Stimulated activated CD4-positive, alpha-beta T cell treated with anti-CD3 and anti-CD28 coated beads, Interleukin-15, amount 100 ng/mL, for 48 hours (primary cell): ENCODE results near the gene SMG6.
"Not testable (repeated sequence)": the region's sequence is repeated elsewhere in the genome, so short reads cannot be mapped to it uniquely, and the experiment has no call there.

Experiments
- DNase-seq, 2 donors: peaks; one replicate each; pipeline ENCODE4 v3.0.0-alpha.2; 2020; ENCODE audit warnings: low read depth in 2 of 2

SMG6 gene

DNA sequence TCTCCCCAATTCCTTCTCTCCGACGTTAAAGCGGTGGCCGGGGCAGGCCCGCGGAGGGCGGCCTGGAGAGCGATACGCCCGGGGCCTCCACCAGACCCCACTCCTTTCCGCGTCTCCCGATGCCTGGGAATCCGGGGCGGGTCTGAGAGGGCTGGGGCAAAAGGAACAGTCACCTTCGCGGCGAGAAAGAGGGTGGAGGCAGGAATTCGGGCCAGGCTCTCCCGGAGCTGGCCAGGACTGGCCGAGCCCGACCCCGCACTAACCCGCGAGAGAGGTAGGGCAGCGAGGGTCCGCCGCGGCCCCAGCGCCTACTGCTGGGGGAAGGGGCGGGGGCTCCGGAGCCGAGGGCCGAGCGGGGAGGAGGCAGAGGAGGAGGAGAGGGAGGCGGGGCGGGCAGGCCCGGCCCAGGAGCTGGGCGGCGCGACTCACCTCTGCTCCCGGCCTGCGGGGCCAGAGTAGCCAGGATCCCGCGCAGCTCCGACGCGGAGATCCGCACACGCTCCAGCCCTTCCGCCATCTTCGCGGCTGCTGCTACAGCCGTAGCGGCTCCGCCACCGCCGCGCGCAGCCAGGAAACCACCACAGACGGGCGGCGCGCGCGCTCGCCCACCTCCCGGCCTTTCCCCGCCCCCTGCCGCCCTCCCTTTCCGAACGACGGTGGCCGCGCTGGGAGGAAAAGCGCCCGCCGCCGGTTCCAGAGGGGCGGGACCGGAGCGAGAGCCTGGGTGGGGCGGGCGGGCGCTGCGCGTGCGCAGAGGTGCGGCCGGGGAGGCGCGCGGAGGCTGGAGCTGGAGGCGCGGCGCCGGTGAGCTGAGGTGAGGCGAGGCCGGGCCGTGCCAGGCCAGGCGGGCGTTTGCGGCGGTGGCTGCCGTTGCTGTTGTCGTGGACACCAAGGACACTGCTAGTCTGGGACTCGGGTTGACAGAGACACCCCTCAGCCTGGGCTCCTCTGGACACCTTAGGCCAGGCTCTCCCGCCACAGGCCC is at the start of gene SMG6, which contains the start of gene SRR:
TSS of gene SMG6 (minus strand) at position 582 of the 985 bp plus-strand sequence. CDS start at position 517, 65 bp downstream.
TSS of gene SRR (plus strand) at position 747 of the 985 bp plus-strand sequence. CDS start 11,611 bp downstream, outside the sequence.
- peak; percentile 87 to 94 for DNase-seq

DNA sequence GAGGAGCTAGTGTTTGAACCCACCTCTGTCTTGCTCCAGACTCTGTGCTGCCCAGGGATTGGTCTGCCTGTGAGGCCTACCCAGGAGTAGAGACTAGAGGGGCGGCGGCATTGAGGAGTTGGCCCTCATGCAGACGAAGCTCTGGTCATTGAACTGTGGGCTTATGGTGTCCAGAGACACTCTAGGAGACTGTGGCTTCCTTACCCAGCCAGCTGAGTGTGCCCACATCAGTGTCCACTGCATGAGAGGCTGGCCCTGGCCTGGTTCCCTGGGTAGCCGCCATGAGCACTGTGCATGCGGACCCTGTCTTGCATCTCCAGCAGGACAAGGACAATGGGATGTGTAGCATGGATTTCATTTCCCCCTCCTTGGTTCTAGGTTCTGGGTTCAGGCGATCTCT is 47.7 kb upstream of the SMG6 start:
- DNase-seq, result no peak

DNA sequence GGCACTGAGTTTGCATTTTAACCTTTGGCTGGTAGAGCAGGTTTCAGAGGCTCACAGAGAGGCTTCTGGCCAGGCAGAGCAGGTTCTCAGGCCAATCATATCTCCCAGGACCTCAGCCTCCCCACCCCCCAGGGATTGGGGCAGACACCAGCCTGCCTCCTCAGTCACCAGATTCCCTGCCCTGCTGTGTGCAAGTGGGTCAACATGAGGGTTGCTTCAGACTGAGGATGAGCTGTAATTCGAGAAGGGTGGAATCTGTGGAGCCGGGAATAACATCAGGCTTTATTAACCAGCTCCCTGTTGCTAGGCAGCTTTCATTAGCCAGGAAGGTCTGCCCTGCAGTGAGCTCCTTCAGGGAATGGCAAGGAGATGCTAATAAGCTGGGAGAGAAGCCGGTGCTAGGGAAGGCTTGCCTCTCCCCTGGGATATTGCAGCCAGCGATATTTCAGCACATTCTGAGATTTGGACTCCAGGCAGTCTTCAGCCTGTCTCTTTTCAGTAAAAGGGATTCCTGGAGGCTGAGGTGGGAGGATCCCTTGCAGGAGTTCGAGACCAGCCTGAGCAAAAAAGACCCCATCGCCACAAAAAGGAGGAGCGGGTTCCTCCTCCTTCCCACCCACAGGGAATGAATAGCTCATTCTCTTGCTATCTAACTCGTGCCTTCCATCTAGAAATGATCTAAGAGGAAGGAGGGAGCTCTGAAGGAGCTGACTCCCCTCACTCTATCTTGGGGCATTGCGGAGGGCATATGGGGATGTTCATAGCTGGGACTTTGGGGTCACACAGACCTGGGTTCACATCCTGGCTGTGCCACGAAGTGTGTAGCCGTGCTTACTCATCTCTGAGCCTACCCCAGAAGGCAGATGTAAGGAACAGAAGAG is 44.5 kb upstream of the SMG6 start:
- no peak for DNase-seq

DNA sequence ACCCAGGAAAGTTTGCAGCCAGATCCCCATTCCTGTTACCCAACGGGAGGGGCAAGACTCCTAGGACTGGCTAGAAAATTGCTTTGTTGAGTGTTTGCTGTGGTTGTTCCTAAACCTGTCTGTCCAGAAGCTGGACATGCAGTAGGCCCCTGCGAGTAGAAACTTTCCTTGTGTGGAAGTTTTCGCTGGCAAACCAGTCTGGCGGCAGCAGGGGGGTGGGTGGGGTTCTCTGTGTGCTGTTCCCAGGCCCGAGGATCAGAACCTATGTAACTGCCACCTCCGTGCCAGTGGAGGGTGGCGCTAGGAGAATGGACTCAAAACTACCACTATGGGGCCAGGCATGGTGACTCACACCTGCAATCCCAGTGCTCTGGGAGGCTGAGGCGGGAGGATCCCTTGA is 42.9 kb upstream of the SMG6 start:
- no peak for DNase-seq

DNA sequence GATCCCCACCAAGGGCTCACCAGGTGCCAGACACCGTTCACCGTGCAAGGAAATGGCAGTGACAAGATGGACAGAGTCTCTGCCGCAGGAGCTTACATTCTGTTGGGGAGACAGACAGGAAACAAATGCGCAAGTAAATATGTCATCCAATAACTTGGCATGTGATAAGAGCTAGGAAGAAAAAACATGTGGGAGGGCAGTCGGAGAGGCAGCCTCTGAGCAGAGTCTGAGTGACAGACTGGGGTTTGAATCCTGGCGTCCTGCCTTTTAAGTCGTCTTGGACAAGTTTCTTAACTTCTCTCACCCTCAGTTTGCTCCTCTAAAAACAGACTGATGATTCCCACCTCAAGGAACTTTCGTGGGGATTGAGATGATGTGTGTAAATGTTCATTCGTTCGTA is 40.9 kb upstream of the SMG6 start:
- no peak for DNase-seq

DNA sequence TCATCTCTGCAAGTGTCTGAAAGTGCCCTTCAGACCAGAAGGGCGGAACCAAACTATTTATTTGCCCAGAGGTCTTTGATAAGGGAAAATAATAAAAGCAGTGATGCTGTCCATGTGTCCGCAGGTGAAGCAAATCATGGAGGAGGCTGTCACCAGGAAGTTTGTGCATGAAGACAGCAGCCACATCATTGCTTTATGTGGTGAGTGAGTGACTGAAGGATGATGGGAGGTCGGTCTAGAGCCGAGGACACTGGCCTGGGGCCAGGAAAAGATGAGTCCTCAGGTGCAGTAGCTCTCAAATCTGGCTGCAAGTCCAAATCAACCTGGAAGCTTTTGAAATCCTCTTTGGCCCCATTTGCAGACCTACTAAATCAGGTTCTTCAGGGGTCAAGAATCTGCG is 39.8 kb upstream of the SMG6 start:
- DNase-seq, result peak in 1 of 2 donors; percentile 49

DNA sequence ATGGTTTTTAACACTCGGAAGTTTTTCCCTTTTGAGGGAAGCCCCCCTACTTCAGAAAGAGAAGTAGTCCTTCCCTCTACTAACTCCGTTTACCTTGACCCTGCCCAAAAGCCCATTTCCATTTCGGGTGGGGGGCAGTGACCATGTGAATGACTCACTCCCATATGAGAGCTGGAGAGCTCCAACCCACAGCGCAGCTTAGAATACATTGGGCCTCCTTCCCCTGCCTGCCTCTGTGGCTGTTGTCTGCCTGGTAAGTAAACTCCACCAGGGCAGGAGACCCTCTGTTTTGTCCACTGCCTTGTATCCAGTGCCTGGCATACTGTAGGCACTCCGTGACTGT is 34.7 kb upstream of the SMG6 start:
- no peak for DNase-seq

DNA sequence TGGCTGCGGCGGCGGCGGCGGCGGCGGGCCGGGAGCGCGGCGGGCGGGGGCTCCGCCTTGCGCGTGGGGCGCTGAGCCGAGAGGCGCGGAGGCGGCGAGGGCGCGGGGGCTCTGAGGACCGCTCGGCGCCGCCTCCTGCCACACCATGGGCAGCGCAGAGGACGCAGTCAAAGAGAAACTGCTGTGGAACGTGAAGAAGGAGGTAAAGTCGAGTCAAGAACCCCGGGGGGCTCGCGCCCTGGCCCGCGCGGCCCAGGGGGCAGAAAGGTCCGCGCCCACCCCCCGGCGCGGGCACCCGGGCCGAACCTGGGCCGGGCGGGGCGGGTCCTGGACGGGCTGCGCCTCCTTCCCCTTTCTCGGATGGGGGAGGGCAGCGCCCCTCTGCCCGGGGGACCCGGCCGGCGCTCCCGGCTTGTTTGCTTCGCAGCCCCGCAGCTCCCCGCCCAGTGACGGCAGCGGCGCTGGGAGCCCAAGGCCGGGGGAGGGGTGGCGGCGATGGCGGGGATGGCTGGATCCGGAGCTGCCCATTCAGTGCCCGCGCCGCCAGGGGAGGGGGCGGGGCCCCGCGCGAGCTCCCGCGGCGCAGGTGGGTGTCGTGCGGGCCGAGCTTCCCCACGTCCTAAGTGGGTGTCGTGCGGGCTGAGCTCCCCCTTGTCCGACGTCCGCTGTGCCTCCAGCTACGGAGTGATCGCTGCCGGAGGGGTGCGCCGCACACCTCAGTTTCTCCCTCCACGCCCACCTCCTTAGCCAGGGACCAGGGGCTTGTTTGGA is 34.1 kb upstream of the SMG6 start:
- DNase-seq, result peak; percentile 26 to 49

DNA sequence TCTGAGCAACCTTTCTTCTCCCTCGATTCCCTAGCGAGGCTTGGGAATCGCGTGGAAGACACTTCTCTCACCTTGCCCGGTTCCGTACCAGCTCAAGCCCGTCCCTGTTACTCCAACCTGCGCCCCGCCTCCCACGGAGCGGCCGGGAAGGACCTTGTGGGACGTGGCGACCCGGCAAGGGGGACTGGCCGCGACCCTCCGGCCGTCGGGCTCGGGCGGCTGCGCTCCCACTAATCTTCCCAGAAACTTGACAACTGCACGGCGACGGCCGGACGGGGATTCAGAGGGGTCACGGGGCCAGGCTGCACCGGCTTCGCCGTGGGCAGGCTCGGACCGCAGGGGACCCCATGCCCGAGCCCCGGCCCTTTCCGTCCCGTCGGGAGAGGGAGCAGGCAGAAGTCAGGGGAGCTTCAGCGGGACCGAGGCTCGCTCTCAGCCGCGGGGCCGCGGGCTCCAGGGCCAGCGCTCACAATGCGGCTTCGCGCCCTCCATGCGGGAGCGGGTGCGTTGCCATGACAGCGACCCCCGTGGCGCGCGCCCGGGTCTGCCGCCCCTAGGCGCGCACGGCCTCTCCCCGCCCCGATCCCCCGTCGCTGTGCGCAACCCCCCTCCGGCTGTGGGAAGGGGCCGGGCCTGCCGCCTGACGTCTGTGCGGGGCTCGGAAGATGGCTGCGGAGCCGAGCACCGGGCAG is 33.4 kb upstream of the SMG6 start, which contains the start of gene SGSM2:
TSS of gene SGSM2 (plus strand) at position 650 of the 692 bp plus-strand sequence. CDS start 188 bp downstream, outside the sequence.
- DNase-seq, result peak; percentile 32 to 52

DNA sequence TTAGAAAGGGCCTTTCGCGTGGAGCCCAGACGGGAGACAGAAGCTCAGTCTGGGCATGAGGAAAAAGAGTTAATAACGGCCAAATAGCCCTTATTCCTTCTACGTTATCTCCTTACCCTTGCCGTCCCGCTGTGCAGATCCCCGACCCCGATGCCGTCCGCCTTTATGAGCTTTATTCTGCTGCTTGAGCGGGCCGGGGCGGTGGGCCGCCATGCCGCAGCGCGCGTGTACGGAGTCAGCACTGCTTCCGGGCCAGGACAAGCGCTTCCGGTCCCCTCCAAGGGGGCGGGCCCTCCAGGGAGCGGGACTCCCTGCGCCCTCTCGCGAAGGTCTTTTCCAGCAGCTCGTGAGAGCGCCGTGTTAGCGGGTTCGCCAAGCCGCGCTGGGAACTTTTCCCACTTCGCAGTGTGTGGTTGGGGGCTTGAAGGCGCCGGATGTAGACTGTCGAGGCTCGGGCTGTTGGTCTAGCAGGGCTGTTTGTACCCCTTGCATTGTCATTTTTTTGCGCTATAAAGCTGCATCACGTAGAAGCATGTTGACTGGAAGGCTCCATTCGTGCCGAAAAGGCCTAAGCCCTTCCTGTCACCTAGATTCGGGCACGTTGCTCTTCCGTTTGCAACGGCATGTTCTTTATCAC is 32.7 kb upstream of the SMG6 start, which contains the start of gene TSR1:
TSS of gene TSR1 (minus strand) at position 243 of the 637 bp plus-strand sequence. CDS start at position 213, 30 bp downstream.
- DNase-seq, result peak; percentile 81 to 89

DNA sequence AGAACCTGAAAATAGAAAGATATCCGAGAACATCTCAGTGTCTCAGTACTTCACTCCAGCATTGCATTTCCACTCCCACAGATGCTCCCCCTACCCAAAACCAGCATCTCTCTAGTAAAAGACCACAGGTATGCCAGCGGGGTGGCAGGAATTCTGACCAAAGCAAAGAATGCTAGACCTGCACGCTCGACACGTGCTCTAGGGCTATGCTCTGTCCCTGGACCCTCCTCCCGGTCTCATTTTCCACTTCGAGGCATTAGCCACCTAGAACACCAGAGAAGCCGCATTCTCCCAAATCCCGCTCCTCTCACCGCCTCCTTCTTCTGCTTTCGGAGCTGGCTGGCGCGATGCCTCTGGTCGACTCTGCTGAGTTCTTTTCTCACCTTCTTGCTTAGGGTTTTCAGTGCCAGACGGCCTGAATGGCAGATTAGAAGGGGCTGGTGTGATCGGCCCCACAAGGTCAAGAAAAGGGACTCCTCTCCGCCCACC is 32.2 kb upstream of the SMG6 start:
- no peak for DNase-seq

DNA sequence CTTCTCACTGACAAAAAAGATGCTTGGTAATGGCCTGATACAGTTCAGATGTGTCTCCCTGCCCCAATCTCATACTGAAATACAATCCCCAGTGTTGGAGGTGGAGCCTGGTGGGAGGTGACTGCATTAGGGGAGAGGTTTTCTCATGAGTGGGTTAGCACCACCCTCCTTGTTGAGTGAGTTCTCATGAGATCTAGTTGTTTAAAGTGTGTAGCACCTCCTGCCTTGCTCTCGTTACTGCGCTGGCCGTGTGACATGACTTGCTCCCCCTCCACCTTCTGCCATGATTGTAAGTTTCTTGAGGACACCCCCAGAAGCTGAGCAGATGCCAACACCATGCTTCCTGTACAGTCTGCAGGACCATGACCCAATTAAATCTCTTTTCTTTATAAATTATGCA is 27.7 kb upstream of the SMG6 start:
- no peak for DNase-seq

DNA sequence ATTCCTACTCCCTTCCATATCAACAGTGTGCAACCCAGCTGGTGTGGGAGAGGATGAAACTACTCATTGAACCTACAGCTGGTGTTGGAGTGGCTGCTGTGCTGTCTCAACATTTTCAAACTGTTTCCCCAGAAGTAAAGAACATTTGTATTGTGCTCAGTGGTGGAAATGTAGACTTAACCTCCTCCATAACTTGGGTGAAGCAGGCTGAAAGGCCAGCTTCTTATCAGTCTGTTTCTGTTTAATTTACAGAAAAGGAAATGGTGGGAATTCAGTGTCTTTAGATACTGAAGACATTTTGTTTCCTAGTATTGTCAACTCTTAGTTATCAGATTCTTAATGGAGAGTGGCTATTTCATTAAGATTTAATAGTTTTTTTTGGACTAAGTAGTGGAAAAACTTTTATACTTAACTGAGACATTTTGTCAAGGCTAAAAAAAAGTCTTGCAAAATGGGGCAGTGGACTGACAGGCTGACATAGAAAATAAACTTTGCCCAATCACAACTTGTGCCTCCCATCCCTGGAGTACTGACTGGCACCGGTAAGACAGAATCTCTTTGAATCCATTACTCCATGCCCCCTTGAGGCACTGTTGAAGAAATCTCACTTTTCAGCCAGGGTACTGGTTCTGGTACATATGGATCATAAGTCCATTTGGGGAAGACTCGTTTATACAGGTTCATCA is 20.2 kb upstream of the SMG6 start:
- no peak for DNase-seq

DNA sequence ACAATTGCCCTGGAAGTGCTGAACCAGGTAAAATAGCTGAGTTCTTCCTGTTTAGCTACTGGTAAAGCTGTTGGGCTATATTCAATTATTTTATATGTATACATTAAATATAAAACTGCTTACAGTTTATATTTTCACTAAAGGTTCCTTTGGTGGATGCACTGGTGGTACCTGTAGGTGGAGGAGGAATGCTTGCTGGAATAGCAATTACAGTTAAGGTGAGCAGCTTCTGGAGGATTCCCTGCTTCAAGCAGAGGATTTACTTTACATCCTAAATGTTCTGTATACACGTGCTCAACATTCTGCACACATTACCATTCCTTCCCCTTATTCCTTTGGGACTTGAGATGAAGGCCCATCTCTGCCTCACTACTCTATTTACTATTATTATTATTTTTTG is 17.8 kb upstream of the SMG6 start:
- DNase-seq, result no peak

DNA sequence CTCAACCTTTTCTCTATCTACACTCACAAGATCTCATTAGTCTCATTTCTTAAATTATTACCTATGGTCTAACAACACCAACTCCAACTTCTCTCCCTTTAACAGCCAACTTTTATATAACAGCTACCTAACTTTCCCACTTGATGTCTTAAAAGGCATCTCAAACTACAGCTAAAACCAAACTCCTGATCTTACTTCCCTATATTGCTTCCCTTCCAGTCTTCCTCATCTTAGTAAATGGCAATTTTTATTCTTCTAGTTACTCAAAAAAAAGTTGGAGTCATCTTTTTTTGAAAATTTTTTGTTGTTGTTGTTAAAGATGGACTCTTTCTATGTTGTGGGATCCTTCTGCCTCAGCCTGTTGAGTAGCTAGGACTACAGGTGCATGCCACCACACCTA is 15.5 kb upstream of the SMG6 start:
- DNase-seq, result no peak

DNA sequence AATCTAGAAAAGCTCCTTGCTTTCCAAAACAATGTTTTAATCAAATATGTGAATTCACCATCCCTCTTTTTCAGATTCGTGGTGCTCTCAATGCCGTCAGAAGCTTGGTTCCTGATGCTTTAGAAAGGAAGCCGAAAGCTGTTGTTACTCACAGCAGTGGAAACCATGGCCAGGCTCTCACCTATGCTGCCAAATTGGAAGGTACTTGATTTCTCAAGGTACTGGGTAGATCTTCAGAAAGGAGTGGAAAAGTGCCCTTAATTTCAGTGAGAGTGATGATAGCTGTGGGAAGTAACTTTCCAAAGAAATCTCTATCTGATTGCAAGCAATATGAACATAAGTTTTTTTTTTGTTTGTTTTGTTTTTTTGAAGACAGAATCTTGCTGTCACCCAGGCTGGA is 14.2 kb upstream of the SMG6 start:
- no peak for DNase-seq

DNA sequence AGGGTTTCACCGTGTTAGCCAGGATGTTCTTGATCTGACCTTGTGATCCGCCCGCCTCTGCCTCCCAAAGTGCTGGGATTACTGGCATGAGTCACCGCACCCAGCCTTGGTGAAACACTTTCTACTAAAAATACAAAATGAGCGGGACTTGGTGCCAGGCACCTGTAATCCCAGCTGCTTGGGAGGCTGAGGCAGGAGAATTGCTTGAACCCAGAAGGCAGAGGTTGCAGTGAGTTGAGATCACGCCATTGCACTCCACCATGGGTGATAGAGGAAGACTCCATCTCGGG is 13.3 kb upstream of the SMG6 start:
- DNase-seq, result not testable (repeated sequence)

DNA sequence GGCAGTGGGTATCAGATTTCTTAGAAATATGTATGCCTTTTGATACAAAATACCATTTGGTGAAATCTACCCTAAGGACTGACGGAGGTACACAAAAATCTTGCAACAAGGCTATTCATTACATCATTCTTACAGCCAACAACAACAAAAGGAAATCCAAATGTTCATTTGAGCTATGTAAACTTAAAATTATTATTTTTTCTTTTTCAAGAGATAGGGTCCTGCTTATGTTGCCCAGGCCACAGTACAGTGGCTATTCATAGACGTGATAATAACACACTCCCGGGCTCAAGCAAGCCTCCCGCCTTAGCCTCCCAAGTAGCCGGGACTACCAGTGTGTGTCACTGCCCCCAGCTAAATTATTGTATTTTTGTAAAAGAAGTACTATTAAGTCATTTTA is 9.2 kb upstream of the SMG6 start:
- DNase-seq, result no peak

DNA sequence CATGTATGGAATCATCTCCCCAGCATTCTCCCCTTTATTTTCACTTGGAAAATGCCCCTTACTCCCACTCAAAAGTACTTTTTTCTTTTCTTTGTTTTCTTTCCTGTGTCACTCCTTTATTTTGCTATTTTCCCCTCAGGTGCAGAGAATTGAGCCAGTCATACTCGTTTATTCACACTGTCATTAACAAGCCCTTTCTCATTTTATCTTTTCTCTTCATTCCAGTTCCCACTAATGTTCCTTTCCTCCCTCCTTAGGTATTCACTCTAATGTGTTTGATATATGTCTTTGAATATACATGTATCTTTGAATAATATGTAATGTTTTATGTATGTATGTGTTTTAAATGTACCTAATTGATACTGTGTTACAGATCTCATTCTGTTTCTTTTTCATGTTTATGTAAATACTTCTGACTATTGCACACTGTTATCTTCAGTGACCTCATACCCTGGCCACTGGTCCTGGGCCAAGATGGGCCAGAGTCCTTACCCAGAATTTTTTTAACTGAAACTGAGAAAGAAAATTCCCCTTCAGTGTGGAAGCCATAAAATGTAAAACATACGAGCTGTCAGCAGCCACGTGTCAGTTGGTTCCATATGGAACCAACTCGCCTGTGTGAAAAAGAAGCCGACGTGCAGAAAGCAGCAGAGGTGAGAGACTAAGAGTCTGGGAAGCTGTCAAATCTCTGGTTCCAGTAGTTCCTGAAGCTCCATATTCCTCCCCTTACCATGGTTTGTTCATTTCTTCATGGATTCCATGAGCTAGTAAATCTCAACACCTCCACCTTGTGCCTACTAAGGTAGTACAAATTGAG is 6.0 kb upstream of the SMG6 start:
- DNase-seq, result no peak
